Measurements from ENCODE around the gene CCDC186. TPM values are rescaled to one million over a fixed set of nuclear protein-coding genes. Genes with fewer than 3 reads are reported as not detected.

CCDC186 gene
- total and polyA plus RNA-seq, 2 experiments from 2014 or later: 14.9 to 32.4 TPM

- H4K20me1 ChIP-seq (ENCODE audit: insufficient read depth, poor library complexity, severe bottlenecking): no peaks in the 10 kb centered on the region
- H3K27me3 ChIP-seq: no peaks in the 10 kb centered on the region
- H2AFZ ChIP-seq: no peak overlapping the region
- H3K9me3 ChIP-seq (ENCODE audit: low read depth): no peaks in the 10 kb centered on the region
- H3K9me2 ChIP-seq (replicated peaks; ENCODE audit: insufficient read depth): no peaks in the 10 kb centered on the region
- H3K4me2 ChIP-seq: no peak overlapping the region
- no peak overlapping the region for H3K4me3 ChIP-seq
- H3K36me3 ChIP-seq (replicated peaks; ENCODE audit: insufficient read depth, low read depth): no peaks in the 10 kb centered on the region
- no peaks in the 10 kb centered on the region for H3K79me2 ChIP-seq
- no peaks in the 10 kb centered on the region for H3K4me1 ChIP-seq (ENCODE audit: insufficient read depth)
- TF ChIP-seq EZH2phosphoT487 (IDR thresholded peaks at IDR 0.05; ENCODE audit: low read depth, severe bottlenecking, unreplicated experiment): no peak
- no peak for TF ChIP-seq EZH2 (IDR thresholded peaks at IDR 0.05; ENCODE audit: borderline replicate concordance)
- TF ChIP-seq, protein P1, sequence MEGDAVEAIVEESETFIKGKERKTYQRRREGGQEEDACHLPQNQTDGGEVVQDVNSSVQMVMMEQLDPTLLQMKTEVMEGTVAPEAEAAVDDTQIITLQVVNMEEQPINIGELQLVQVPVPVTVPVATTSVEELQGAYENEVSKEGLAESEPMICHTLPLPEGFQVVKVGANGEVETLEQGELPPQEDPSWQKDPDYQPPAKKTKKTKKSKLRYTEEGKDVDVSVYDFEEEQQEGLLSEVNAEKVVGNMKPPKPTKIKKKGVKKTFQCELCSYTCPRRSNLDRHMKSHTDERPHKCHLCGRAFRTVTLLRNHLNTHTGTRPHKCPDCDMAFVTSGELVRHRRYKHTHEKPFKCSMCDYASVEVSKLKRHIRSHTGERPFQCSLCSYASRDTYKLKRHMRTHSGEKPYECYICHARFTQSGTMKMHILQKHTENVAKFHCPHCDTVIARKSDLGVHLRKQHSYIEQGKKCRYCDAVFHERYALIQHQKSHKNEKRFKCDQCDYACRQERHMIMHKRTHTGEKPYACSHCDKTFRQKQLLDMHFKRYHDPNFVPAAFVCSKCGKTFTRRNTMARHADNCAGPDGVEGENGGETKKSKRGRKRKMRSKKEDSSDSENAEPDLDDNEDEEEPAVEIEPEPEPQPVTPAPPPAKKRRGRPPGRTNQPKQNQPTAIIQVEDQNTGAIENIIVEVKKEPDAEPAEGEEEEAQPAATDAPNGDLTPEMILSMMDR (IDR thresholded peaks at IDR 0.05; ENCODE audit: poor library complexity): no peak
- no peak for DNase-seq (ENCODE audit: low spot score)
- 88% methylated on average over 3 of the region's 3 CpGs for WGBS (ENCODE audit: low lambda C conversion rate, missing lambda C conversion rate)
- H3K27ac ChIP-seq: no peak overlapping the region
Observed at GRCh38 chr10:114131094-114131493, 42.9 kb downstream of the CCDC186 start.

- Histone ChIP-seq H3K4me2 (no peak overlapping the region), H2AFZ (no peak overlapping the region), H3K9me2 (replicated peaks; ENCODE audit: insufficient read depth) (no peaks in the 10 kb centered on the region), H3K4me1 (ENCODE audit: insufficient read depth) (no peaks in the 10 kb centered on the region), H3K79me2 (no peaks in the 10 kb centered on the region), H3K9me3 (ENCODE audit: low read depth) (no peaks in the 10 kb centered on the region), H3K27me3 (no peaks in the 10 kb centered on the region), H3K4me3 (no peak overlapping the region), H3K36me3 (replicated peaks; ENCODE audit: insufficient read depth, low read depth) (no peaks in the 10 kb centered on the region), H4K20me1 (ENCODE audit: insufficient read depth, poor library complexity, severe bottlenecking) (no peaks in the 10 kb centered on the region), H3K27ac (no peak overlapping the region)
- no peak for DNase-seq (ENCODE audit: low spot score)
- WGBS (ENCODE audit: low lambda C conversion rate, missing lambda C conversion rate): 93% methylated on average over 1 of the region's 1 CpG
- TF ChIP-seq EZH2phosphoT487 (IDR thresholded peaks at IDR 0.05; ENCODE audit: low read depth, severe bottlenecking, unreplicated experiment) (no peak), EZH2 (IDR thresholded peaks at IDR 0.05; ENCODE audit: borderline replicate concordance) (no peak)
- TF ChIP-seq, protein P1 (IDR thresholded peaks at IDR 0.05; ENCODE audit: poor library complexity): peak; percentile 11
Observed at GRCh38 chr10:114121031-114121430, 53.0 kb downstream of the CCDC186 start.

GRCh38 chr10:114118514-114118913 is 55.5 kb downstream of the CCDC186 start:
- H3K4me2 ChIP-seq: no peak overlapping the region
- H3K36me3 ChIP-seq (replicated peaks; ENCODE audit: insufficient read depth, low read depth): no peaks in the 10 kb centered on the region
- no peaks in the 10 kb centered on the region for H3K9me3 ChIP-seq (ENCODE audit: low read depth)
- no peaks in the 10 kb centered on the region for H4K20me1 ChIP-seq (ENCODE audit: insufficient read depth, poor library complexity, severe bottlenecking)
- no peaks in the 10 kb centered on the region for H3K79me2 ChIP-seq
- no peak overlapping the region for H3K4me3 ChIP-seq
- 83% methylated on average over 2 of the region's 2 CpGs for WGBS (ENCODE audit: low lambda C conversion rate, missing lambda C conversion rate)
- no peak overlapping the region for H2AFZ ChIP-seq
- no peak overlapping the region for H3K27ac ChIP-seq
- TF ChIP-seq, protein P1 (IDR thresholded peaks at IDR 0.05; ENCODE audit: poor library complexity): no peak
- TF ChIP-seq EZH2 (IDR thresholded peaks at IDR 0.05; ENCODE audit: borderline replicate concordance) (no peak), EZH2phosphoT487 (IDR thresholded peaks at IDR 0.05; ENCODE audit: low read depth, severe bottlenecking, unreplicated experiment) (no peak)
- H3K4me1 ChIP-seq (ENCODE audit: insufficient read depth): no peaks in the 10 kb centered on the region
- H3K9me2 ChIP-seq (replicated peaks; ENCODE audit: insufficient read depth): no peaks in the 10 kb centered on the region
- H3K27me3 ChIP-seq: no peaks in the 10 kb centered on the region
- no peak for DNase-seq (ENCODE audit: low spot score)

GRCh38 chr10:114117728-114118127 is 56.3 kb downstream of the CCDC186 start:
- TF ChIP-seq, protein P1 (IDR thresholded peaks at IDR 0.05; ENCODE audit: poor library complexity): no peak
- TF ChIP-seq EZH2phosphoT487 (IDR thresholded peaks at IDR 0.05; ENCODE audit: low read depth, severe bottlenecking, unreplicated experiment) (no peak), EZH2 (IDR thresholded peaks at IDR 0.05; ENCODE audit: borderline replicate concordance) (no peak)
- no peak for DNase-seq (ENCODE audit: low spot score)
- WGBS (ENCODE audit: low lambda C conversion rate, missing lambda C conversion rate): 98% methylated on average over 2 of the region's 2 CpGs
- no peaks in the 10 kb centered on the region for H3K9me3 ChIP-seq (ENCODE audit: low read depth)
- no peaks in the 10 kb centered on the region for H3K36me3 ChIP-seq (replicated peaks; ENCODE audit: insufficient read depth, low read depth)
- H3K27ac ChIP-seq: no peak overlapping the region
- H3K79me2 ChIP-seq: no peaks in the 10 kb centered on the region
- no peak overlapping the region for H3K4me3 ChIP-seq
- H3K9me2 ChIP-seq (replicated peaks; ENCODE audit: insufficient read depth): no peaks in the 10 kb centered on the region
- no peaks in the 10 kb centered on the region for H4K20me1 ChIP-seq (ENCODE audit: insufficient read depth, poor library complexity, severe bottlenecking)
- no peaks in the 10 kb centered on the region for H3K4me1 ChIP-seq (ENCODE audit: insufficient read depth)
- no peak overlapping the region for H3K4me2 ChIP-seq
- no peaks in the 10 kb centered on the region for H3K27me3 ChIP-seq
- H2AFZ ChIP-seq: no peak overlapping the region
